Measurements from ENCODE around the gene EDARADD.

Gene EDARADD

DNA sequence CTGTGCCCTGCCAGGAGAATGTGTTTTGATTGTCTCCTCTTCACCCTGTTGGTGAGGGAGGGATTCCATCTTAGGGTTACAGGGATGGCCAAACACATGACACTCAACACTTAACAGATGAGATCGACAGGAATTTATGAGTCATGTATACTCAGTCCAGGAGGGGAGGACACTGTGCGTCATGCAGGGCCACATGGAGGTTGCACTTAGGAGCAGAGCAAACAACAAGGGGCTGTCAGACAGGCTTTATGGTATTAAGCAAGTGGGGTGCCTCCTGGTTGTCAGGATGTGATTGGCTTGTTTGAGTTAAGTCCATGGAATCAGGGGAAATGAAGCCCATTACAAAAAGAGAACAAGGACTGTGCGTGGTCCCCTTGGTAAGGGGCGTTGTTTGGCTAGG is 26.9 kb downstream of the EDARADD start:
- no peak overlapping the region for H3K27ac ChIP-seq
- no peak for TF ChIP-seq ZFX (IDR thresholded peaks at IDR 0.05)
- TF ChIP-seq, protein P1, sequence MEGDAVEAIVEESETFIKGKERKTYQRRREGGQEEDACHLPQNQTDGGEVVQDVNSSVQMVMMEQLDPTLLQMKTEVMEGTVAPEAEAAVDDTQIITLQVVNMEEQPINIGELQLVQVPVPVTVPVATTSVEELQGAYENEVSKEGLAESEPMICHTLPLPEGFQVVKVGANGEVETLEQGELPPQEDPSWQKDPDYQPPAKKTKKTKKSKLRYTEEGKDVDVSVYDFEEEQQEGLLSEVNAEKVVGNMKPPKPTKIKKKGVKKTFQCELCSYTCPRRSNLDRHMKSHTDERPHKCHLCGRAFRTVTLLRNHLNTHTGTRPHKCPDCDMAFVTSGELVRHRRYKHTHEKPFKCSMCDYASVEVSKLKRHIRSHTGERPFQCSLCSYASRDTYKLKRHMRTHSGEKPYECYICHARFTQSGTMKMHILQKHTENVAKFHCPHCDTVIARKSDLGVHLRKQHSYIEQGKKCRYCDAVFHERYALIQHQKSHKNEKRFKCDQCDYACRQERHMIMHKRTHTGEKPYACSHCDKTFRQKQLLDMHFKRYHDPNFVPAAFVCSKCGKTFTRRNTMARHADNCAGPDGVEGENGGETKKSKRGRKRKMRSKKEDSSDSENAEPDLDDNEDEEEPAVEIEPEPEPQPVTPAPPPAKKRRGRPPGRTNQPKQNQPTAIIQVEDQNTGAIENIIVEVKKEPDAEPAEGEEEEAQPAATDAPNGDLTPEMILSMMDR (conservative IDR thresholded peaks at IDR 0.05), result no peak

DNA sequence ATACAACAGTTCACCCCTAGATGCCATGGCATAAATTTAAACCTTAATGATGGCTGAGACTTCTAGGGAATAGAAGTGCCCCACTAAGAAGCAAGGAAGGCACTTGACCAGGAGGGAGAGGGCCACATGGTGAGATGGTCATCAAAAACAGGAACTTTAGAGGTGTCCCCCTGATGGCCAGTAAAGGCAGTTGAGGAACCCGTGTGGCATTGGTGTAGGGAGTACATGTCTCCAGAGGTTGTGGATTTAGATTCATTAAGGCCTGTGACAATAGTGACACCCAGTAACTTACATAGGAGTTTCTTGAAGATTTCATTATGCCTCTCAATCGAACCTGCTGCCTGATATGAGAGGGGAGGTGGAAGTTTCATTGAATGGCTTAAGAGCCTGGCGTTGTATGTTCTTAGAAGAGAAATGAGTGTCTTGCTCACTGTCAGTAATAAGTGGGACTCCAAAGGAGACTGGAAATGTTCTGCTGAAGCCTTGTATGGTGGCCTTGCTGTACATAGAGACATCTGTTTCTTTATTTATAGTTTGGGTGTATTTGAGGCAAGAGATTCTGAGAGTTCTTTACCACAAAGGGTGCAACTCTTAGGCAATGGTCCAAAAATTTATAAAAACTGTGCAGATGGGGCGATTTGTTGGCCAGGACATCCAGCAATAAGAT is 27.9 kb downstream of the EDARADD start:
- H3K27ac ChIP-seq, result no peak overlapping the region
- no peak for TF ChIP-seq ZFX (IDR thresholded peaks at IDR 0.05)
- TF ChIP-seq, protein P1 (conservative IDR thresholded peaks at IDR 0.05), result no peak

DNA sequence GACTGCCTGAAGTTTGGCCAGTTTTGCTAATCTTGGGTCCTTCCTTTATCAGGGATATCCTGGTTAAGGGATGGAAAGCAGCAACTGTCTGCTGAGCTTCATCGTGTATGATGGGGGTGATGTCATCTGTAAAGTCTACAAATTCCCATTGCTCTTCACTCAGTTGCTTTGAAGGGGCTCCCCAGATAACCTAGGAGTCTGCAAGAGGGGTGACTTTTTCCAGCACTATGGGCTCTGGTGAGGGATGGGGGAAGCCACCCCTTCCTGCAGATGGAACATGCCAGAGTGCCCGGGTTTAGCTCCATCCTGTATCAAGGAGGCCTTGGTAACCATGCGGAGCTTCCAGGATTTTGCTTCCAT is 28.4 kb downstream of the EDARADD start:
- H3K27ac ChIP-seq, result no peak overlapping the region
- no peak for TF ChIP-seq ZFX (IDR thresholded peaks at IDR 0.05)
- TF ChIP-seq, protein P1 (conservative IDR thresholded peaks at IDR 0.05), result no peak

DNA sequence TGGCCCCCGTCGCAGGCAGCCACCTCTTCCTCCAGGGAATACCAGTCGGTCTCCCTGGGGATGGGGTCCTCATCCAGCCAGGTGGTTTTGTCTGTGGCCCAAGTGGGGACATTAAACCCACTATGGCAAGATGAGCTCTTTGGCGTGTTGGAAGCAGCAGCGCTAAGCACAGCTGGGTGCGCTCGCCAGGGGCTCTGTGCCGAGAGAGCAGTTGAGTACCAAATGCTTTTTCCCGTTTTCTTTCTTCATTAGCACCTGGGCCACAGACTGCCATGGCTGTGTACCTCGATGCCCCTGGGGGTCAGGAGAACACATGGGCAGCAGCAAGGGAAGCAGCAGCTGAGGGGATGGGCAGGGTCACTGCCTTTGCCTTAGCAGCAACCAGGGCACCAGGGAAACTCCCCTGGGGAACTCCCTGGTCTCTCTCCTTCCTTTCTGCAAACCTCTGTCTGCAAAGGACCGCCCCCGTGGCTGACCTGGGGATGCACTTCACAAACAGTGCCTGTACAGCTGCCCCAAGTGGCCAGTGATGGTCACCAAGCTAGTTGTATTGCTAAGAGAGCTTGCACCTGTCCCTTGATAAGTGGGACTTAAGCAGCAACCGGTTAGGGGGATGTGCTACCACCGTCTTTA is 31.1 kb downstream of the EDARADD start:
- H3K27ac ChIP-seq, result no peak overlapping the region
- TF ChIP-seq ZFX (IDR thresholded peaks at IDR 0.05), result no peak
- TF ChIP-seq, protein P1 (conservative IDR thresholded peaks at IDR 0.05), result no peak

DNA sequence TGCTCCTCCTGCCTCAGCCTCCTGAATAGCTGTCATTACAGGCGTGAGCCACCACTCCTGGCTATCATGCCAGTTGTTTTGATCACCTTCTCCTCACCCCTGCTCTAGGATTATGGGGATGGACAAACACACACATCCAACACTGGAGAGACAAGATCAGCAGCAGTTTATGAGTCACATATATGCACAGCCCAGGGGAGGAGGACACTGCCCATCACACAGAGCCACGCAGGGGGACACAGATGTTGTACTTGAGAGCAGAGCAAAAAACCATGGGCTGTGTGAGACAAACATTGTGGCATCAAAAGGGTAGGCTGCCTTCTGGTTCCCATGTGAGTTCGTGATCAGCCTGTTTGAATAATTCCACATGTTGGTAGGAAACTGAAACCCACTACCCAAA is 32.1 kb downstream of the EDARADD start:
- TF ChIP-seq, protein P1 (conservative IDR thresholded peaks at IDR 0.05), result no peak
- TF ChIP-seq ZFX (IDR thresholded peaks at IDR 0.05), result no peak
- H3K27ac ChIP-seq, result no peak overlapping the region

DNA sequence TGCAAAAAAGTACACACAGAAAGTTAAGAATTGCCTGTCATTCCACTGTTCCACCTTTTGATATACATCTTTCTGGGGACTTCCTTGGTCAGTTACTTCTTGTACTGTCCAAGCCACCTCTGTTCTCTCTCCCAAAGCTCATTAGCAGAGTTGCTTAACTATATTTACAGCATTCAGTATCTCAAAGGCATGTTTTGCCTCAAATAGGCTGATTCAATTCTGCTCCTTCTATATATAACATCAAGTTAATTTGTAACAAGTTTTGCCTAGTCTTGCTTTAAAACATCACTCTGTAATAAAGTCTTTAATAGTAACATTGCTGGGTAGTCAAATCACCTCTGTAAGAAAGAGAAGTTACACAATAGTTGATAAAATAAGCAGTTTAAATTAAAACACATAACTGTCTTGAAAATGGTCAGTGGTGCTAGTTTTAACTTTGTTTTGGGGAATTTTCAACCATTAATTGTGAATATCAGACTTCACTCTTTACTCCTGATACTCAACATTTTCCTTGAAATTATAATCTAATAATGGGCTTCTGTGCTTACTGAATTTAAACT is 35.7 kb downstream of the EDARADD start:
- H3K27ac ChIP-seq, result no peak overlapping the region
- TF ChIP-seq ZFX (IDR thresholded peaks at IDR 0.05), result no peak
- TF ChIP-seq, protein P1 (conservative IDR thresholded peaks at IDR 0.05), result no peak

DNA sequence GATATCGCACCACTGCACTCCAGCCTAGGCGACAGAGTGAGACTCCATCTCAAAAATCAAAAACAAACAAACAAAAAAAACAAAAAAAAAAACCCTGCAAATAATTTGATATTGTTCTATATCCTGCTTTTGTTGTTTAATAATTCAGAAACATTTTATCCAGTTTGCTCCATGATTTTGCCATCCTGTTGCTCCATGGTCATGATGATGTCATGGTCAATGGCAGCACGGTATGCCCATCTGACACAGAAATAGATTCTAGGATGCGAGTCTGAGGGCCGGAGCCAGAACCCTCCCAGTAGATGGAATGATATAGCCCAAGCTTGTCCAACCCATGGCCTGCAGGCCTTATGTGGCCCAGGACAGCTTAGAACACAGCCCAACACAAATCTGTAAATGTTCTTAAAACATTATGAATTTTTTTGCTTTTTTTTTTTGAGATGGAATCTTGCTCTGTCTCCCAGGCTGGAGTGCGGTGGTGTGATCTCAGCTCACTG is 39.8 kb downstream of the EDARADD start:
- TF ChIP-seq ZFX (IDR thresholded peaks at IDR 0.05), result no peak
- TF ChIP-seq, protein P1 (conservative IDR thresholded peaks at IDR 0.05), result no peak
- no peak overlapping the region for H3K27ac ChIP-seq
